SK-N-SH treated with all-trans-retinoic acid at 6 μM for 48 hours (cell line): ENCODE measurements around the gene AIM2.

ENCODE experiments used
- SNAI2 ChIP-seq: fragments of 250-450 bp; sonication (Bioruptor Pico); IDR thresholded peaks from 2 replicates; pipeline ENCODE4 v1.5.0; 2020; ENCODE audit warnings: mild to moderate bottlenecking, moderate library complexity
- ZFP30 ChIP-seq: fragments of 450-650 bp; formaldehyde crosslinking; IDR thresholded peaks from 2 replicates; pipeline ENCODE4 v1.5.0; 2022; ENCODE audit warnings: mild to moderate bottlenecking, moderate library complexity
- TF ChIP-seq, protein P1 (sequence below): fragments of 250-450 bp; sonication (Bioruptor Pico); IDR thresholded peaks from 2 replicates; pipeline ENCODE4 v1.5.1; 2020; ENCODE audit warnings: low read depth, mild to moderate bottlenecking, moderate library complexity

DNA sequence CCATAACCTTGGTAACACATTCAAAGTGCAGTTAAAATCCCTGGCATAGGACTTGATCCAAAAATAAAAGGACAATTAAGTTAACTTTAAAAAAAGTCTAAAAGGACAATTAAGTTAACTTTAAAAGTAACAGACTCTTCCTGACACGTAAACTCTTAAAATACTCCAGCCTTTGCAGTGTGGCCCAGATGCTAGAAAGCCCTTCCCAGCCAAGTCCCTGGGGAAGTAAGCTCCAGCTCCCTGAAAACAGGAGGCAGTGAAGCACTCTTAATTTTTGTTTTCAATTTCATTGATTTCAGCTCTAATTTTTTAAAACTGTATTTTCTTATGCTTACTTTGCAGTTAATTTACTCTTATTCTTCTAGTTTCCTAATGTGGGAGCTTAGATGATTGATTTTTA is 5.1 kb upstream of the AIM2 start:
- TF ChIP-seq, protein P1, sequence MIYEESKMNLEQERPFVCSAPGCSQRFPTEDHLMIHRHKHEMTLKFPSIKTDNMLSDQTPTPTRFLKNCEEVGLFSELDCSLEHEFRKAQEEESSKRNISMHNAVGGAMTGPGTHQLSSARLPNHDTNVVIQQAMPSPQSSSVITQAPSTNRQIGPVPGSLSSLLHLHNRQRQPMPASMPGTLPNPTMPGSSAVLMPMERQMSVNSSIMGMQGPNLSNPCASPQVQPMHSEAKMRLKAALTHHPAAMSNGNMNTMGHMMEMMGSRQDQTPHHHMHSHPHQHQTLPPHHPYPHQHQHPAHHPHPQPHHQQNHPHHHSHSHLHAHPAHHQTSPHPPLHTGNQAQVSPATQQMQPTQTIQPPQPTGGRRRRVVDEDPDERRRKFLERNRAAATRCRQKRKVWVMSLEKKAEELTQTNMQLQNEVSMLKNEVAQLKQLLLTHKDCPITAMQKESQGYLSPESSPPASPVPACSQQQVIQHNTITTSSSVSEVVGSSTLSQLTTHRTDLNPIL, result no peak
- TF ChIP-seq SNAI2 (CRISPR knock-in tag) (no peak), ZFP30 (CRISPR knock-in tag) (no peak)
